Stimulated activated naive CD4-positive, alpha-beta T cell (primary cell): ENCODE measurements around the gene CLC.
"Not testable (repeated sequence)": the region's sequence is repeated elsewhere in the genome, so short reads cannot be mapped to it uniquely, and the experiment has no call there.

Experiments
- DNase-seq, 6 experiments: peaks; one replicate each; lab custom pipeline; 2025; lab: John Stamatoyannopoulos, UW

The CLC gene

GRCh38 chr19:39729594-39729993 is 8.2 kb downstream of the CLC start:
- DNase-seq: no peak

DNA sequence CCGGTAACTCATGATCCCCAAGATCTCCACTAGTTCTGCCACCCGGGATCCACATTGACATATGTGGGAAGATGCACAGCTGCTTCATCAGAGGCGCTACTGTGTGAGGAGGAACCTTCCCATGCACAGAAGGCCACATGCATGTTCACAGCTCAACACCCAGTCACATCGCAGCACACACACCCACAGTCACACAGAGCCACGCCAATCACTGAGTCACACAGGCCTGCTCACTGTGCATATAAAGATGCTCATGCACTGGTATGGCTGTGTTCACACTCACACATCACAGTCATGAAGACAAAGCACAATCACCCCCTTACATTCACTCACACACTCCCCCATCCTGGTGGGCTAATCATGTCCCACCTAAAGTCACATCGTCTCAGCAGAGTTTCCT is 9.8 kb downstream of the CLC start:
- no peak for DNase-seq

DNA sequence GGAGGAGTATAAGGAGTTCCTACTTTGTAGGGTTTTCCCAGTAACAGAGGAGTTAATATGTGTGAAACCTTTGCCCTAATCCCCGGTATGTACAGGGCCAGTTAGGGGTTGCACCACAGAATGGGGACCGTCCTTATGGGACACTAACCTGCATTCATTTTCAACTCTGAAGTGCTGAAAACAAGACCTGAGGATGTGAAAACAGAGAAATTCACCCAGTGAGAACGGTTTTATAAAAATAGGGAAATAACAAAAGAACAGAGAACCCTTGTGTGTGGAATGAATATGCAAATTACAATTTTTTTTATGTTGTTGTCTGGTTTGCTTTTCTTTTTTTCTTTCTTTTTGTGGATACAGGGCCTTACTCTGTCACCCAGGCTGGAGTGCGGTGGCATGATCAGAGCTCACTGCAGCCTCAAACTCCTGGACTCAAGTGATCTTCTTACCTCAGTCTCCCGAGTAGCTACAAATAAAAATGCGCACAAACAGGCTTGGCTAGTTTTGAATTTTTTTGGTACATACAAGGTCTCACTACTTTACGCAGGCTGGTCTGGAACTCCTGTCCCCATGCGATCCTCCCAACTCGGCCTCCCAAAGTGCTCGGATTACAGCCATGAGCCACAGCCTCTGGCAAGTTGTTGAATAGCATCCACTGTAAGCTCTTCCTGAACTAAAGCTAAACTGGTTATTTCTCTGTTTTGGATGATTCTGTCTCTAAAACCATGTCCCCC is 10.6 kb downstream of the CLC start:
- DNase-seq: no peak

- no peak for DNase-seq
Measured at GRCh38 chr19:39725995-39726394, 11.8 kb downstream of the CLC start.

DNA sequence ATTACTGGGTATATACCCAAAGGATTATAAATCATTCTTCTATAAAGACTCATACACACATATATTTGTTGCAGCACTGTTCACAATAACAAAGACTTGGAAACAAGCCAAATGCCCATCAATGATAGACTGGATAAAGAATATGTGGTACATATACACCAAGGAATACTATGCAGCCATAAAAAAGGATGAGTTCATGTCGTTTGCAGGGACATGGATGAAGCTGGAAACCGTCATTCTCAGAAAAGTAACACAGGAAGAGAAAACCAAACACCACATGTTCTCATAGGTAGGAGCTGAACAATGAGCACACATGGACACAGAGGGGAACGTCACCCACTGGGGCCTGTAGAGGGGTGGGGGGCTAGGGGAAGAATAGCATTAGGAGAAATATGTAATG is 17.7 kb downstream of the CLC start:
- DNase-seq: not testable (repeated sequence)

GRCh38 chr19:39710333-39710890 is 27.4 kb downstream of the CLC start:
- DNase-seq: no peak

GRCh38 chr19:39709026-39709872 is 28.6 kb downstream of the CLC start:
- no peak for DNase-seq

DNA sequence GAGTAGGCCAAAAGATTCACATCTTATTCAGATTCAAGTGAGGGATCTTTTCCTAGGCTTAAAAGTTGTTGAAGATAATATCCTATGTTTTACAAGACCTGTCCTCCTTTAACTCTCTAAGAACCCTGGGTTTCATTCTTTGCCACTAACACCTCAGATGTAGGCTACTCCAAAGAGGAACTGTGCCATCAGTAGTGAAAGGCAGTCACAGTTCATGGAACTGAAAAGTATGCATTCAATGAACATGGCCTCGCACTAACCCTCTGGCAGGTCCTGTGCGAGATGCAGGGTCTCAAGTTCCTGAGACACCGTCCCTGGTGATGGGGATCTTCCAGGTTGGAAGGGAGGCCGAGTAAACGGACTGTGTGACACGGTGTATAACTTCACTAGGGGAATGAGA is 29.2 kb downstream of the CLC start:
- DNase-seq: no peak

GRCh38 chr19:39705578-39706188 is 32.1 kb downstream of the CLC start:
- peak in 3 of 6 experiments; percentile 20 to 37 (median 24) for DNase-seq

DNA sequence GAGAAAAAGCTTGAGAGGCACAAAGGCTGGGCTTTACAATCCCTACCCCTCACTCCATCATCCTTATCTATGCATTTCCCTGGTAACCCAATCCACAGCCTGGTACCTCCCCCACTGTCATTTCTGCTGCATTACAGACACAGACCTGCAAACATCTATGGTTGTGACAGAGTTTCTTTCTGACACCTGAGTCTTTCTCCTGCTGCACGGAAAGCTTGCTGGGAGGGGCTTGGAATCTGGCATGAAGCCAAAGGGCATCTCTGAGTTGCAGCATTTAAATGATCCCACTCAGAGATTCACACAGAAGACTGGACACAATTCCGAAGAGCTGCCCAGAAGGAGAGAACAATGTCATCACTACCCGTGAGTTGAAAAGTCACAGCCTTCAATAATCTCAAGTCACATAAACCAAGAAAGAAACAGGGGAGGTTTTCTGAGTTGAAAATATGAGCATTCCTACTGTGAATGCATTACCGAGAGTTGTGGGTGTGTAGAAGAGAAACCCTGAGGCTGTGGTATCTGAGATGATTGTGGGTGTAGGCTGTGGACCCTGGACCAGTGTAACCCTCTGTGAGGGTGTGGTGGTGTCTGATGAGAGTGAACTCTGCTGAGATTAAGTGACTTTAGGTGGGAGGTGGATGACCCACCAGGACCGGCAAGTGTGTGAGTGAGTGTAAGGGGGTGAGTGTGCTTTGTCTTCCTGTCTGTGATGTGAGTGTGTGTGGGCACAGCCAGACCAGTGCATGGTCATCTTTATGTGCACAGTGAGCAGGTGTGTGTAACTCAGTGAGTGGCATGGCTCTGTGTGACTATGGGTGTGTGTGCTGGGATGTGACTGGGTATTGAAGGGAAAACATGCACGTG is 33.4 kb downstream of the CLC start, which contains the start of gene LGALS14:
Gene LGALS14, plus strand, starts transcription at position 301 of the 864 bp plus-strand sequence. Its CDS starts 48 bp downstream, at position 349.
- no peak for DNase-seq

DNA sequence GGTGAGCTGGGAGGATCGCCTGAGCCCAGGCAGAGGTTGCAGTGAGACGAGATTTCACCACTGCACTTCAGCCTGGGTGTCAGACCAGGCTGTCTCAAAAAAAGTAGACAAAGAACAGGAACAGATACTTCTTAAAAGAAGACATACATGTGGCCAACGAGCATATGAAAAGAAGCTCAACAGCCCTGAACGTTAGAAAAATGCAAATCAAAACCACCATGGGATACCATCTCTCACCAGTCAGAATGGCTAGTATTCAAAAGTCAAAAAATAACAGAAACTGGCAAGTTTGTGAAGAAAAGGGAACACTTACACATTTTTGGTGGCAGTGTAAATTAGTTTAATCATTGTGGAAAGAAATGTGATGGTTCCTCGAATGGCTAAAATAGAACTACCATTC is 36.5 kb downstream of the CLC start:
- no peak for DNase-seq

- DNase-seq: no peak
Measured at GRCh38 chr19:39698535-39698934, 39.3 kb downstream of the CLC start.

DNA sequence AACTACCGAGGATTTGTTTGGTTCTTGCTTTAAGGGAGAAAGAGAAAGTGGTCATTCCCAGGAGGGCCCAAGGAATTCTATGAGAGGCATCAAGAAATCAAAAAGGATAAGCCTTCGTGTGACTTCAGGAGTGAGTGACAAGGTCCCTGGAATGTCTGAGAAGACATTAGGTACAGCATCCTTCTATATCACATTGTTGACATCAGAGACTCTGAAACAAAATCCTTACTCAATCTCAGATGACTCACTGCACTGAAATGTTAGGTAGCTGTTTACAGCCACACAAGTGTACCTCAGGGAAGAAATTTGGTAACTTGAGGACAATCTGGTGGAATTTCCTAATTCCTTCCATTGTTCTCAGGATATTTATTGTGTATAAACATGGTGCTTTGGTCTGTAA is 41.4 kb downstream of the CLC start:
- no peak for DNase-seq

GRCh38 chr19:39695759-39696158 is 42.1 kb downstream of the CLC start:
- DNase-seq: no peak

- DNase-seq: no peak
Measured at GRCh38 chr19:39692822-39693221, 45.0 kb downstream of the CLC start.

GRCh38 chr19:39692166-39692565 is 45.7 kb downstream of the CLC start:
- no peak for DNase-seq

- not testable (repeated sequence) for DNase-seq
Measured at GRCh38 chr19:39688637-39689036, 49.2 kb downstream of the CLC start.

- no peak for DNase-seq
Measured at GRCh38 chr19:39686739-39687138, 51.1 kb downstream of the CLC start.

GRCh38 chr19:39684267-39684666 is 53.6 kb downstream of the CLC start:
- no peak for DNase-seq

DNA sequence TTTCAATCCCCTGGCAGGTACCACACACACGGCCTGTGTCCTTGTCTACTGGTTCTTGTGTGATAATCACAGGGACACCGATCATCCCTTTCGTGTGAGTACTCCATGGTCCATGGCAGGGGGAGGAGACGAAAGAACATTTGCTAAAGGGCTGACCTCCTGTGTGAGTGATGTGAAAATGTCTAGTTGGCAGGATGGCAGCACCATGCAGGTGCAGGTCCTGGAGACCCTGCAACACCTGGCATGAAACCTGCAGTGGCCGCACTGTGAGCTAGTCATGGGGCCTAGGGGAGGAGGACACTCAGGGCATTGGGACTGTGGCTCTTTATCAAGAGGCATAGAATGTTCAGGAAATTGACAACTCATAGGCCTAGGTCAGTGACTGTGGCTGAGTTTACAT is 56.4 kb downstream of the CLC start:
- no peak for DNase-seq
